SK-N-MC (cell line): ENCODE results near the gene COL27A1.

ENCODE experiments used
- EZH2 ChIP-seq: fragments of 200-600 bp; sonication (generic); IDR thresholded peaks from one replicate; pipeline ENCODE4 v1.6.1; 2017; ENCODE audit warnings: antibody characterized with exemption
- POLR2AphosphoS5 ChIP-seq: IDR thresholded peaks from 2 replicates; pipeline ENCODE4 v1.6.1; 2012; ENCODE audit warnings: mild to moderate bottlenecking, low read depth, low read length, borderline replicate concordance

DNA sequence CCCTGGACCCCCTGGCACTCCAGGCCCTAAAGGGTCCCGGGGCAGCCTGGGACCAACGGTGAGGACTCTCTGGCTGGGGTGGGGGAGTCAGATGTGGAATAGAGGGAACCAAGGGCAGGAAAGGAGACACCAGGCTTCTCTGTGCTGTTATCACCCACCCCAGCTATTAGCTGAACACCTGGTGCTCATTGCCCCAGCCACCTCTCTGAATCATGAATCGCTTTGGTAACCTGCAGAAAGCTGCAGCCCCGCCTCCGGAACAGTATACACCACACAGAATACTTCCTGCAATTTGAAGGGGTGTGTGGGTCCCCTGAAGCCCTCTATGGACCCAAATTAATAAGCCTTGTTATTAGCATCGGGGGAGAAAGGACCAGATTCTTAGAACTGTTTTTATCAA lies 127.2 kb downstream of the COL27A1 start:
- TF ChIP-seq POLR2AphosphoS5 (no peak), EZH2 (no peak)
